SK-N-MC (cell line): Measurements from ENCODE around the gene SLC31A2.
"Not testable (repeated sequence)": the region's sequence is repeated elsewhere in the genome, so short reads cannot be mapped to it uniquely, and the experiment has no call there.

Source experiments
- EZH2 ChIP-seq: fragments of 200-600 bp; sonication (generic); IDR thresholded peaks from one replicate; pipeline ENCODE4 v1.6.1; 2017; ENCODE audit warnings: antibody characterized with exemption
- POLR2AphosphoS5 ChIP-seq: IDR thresholded peaks from 2 replicates; pipeline ENCODE4 v1.6.1; 2012; ENCODE audit warnings: mild to moderate bottlenecking, low read depth, low read length, borderline replicate concordance

DNA sequence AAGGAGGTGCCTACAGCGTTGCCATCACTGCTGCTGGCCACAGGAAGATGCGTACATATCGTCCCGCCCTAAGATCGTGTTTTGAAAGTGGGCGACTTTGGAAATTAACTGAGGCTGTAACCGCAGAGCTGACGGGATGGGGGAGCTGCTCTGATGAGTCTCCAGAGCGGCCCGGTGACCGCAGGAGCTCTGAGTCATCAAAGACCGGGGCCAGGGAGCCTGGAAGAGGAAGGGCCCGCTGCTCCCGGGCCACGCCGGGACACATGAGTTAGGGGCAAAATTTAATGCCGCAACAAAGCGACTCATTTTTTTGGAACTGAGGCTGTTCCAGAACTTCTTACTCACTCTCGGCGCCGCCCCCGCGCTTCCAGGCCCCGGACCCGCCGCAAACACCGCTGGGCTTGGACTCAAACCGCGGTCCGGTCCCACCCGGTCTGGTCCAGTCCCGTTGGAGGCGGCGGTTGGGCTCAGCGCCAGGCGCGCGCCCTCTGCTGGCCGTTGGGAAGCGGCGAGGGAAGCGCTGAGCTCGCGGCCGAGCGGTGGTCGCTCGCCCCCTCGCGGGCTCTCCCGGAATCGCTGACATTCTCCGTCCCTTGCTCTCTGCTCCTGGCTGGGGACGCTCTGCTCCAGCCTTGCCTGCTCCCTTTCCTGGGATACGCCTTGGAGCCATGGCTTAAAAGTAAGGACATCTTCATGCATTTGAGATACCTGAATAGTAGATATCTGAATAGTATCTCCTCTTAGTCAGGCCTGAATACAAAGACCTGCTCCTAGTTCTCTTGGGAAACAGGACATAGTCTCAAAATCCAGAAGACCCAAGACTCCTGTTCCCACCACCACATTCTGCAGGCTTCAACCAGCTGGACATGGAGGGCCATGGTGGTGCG lies 39.5 kb upstream of the SLC31A2 start:
- TF ChIP-seq EZH2, POLR2AphosphoS5: not testable (repeated sequence)
